K562 (cell line): ENCODE results near the gene OLR1. TPM values are rescaled to one million over a fixed set of nuclear protein-coding genes. Genes with fewer than 3 reads are reported as not detected.
A peak's percentile ranks its signal among the peaks of the same experiment; 100 is the strongest.

Experiments
- CEBPG ChIP-seq, 3 experiments: fragments of 200-800 bp in 1 of 3; sonication (Bioruptor generic) in 1 of 3; sonication (generic) in 1 of 3; formaldehyde crosslinking in 1 of 3; IDR thresholded peaks in 2 of 3; conservative IDR thresholded peaks in 1 of 3; 2 replicates each; pipeline versions ENCODE4 v1.6.1 to v1.8.0; 2016 to 2022; ENCODE audit warnings: missing compliant biosample characterization in 2 of 3, missing genetic modification characterization in 2 of 3, mild to moderate bottlenecking in 1 of 3, missing genetic modification reagents in 1 of 3
- CHCHD3 ChIP-seq: fragments of 250-450 bp; sonication (Bioruptor Pico); IDR thresholded peaks from 2 replicates; pipeline ENCODE4 v2.1.2; 2022; ENCODE audit warnings: mild to moderate bottlenecking
- CTCF ChIP-seq, 3 experiments: IDR thresholded peaks in 2 of 3; conservative IDR thresholded peaks in 1 of 3; 2 replicates each; pipeline ENCODE4 v1.5.1; 2011 to 2012; ENCODE audit warnings: low read length in 3 of 3, mild to moderate bottlenecking in 3 of 3, control low read depth in 2 of 3, improper control_type of control experiment in 1 of 3, inconsistent platforms in 1 of 3, low read depth in 1 of 3, mixed read lengths in 1 of 3, moderate library complexity in 1 of 3; ENCODE audit not compliant: insufficient read depth in 2 of 3
- EZH2 ChIP-seq: IDR thresholded peaks from 2 replicates; pipeline ENCODE4 v1.6.1; 2012; ENCODE audit warnings: low read depth, mild to moderate bottlenecking, inconsistent platforms, low read length, borderline replicate concordance
- FOXP1 ChIP-seq: sonication (generic); formaldehyde crosslinking; IDR thresholded peaks from 2 replicates; pipeline ENCODE4 v1.8.0; 2022; ENCODE audit warnings: mild to moderate bottlenecking, missing genetic modification reagents
- HNRNPH1 ChIP-seq: fragments of 200-400 bp; formaldehyde crosslinking; optimal IDR thresholded peaks from 2 replicates; pipeline ENCODE3; 2017; ENCODE audit warnings: low read depth, mild to moderate bottlenecking, low read length, moderate library complexity
- IRF2 ChIP-seq: sonication (generic); formaldehyde crosslinking; IDR thresholded peaks from 2 replicates; pipeline ENCODE4 v1.8.1; 2022; ENCODE audit warnings: mild to moderate bottlenecking, missing genetic modification reagents
- IRF9 ChIP-seq: fragments of 450-650 bp; IDR thresholded peaks from 2 replicates; pipeline ENCODE4 v1.6.1; 2016; ENCODE audit warnings: missing biosample characterization, missing genetic modification characterization
- MECOM ChIP-seq: fragments of 250-450 bp; sonication (Bioruptor Pico); IDR thresholded peaks from 2 replicates; pipeline ENCODE4 v1.8.0; 2022; ENCODE audit warnings: inconsistent platforms
- NCOR1 ChIP-seq: fragments of 450-650 bp; IDR thresholded peaks from 2 replicates; pipeline ENCODE4 v1.6.1; 2016; ENCODE audit warnings: mild to moderate bottlenecking, moderate library complexity
- NEUROD1 ChIP-seq: fragments of 150-350 bp; IDR thresholded peaks from 2 replicates; pipeline ENCODE4 v1.6.1; 2014; ENCODE audit warnings: borderline replicate concordance, low read length, low read depth; ENCODE audit not compliant: partially characterized antibody
- NKRF ChIP-seq: fragments of 450-650 bp; IDR thresholded peaks from 2 replicates; pipeline ENCODE4 v1.6.1; 2016; ENCODE audit warnings: borderline replicate concordance
- PRMT5 ChIP-seq: sonication (generic); formaldehyde crosslinking; IDR thresholded peaks from 2 replicates; pipeline ENCODE4 v1.5.0; 2020; ENCODE audit warnings: missing genetic modification reagents
- RAD21 ChIP-seq, 2 experiments: fragments of 250-450 bp in 1 of 2; fragments of 450-650 bp in 1 of 2; sonication (Bioruptor Pico) in 1 of 2; formaldehyde crosslinking in 1 of 2; IDR thresholded peaks in 1 of 2; conservative IDR thresholded peaks in 1 of 2; 2 replicates each; pipeline versions ENCODE4 v1.4.0 to v1.8.0; 2020 to 2022; ENCODE audit warnings: mild to moderate bottlenecking in 2 of 2, moderate library complexity in 1 of 2
- RNF2 ChIP-seq: sonication (generic); IDR thresholded peaks from 2 replicates; pipeline ENCODE4 v1.6.1; 2016
- TAF9B ChIP-seq: fragments of 450-650 bp; IDR thresholded peaks from 2 replicates; pipeline ENCODE4 v1.6.1; 2018; ENCODE audit warnings: mild to moderate bottlenecking; ENCODE audit not compliant: partially characterized antibody
- ZNF282 ChIP-seq: sonication (generic); formaldehyde crosslinking; IDR thresholded peaks from 2 replicates; pipeline ENCODE4 v1.8.1; 2023; ENCODE audit warnings: missing genetic modification reagents
- ZNF398 ChIP-seq: fragments of 250-450 bp; sonication (Bioruptor Pico); IDR thresholded peaks from 2 replicates; pipeline ENCODE4 v1.8.0; 2021; ENCODE audit warnings: moderate library complexity, mild to moderate bottlenecking, inconsistent platforms
- ZNF79 ChIP-seq: fragments of 250-450 bp; sonication (Bioruptor Pico); IDR thresholded peaks from 2 replicates; pipeline ENCODE4 v1.4.0; 2020; ENCODE audit warnings: low read depth, mild to moderate bottlenecking, moderate library complexity
- polyA plus RNA-seq, 8 experiments: library from polyadenylated mRNA; depleted of rRNA in 4 of 8; stranded (reverse) in 5 of 8; unstranded in 3 of 8; fragments of >200 nt; fragmentation: Nextera tagmentation in 2 of 8; fragmentation: Illumina TruSeq in 1 of 8; extraction: Ambion mirVana in 2 of 8; extraction: Trizol in 1 of 8; gene quantifications; 2 replicates each; pipeline versions ENCODE4 v1.2.1 to v1.2.3, GENCODE V29; 2011 to 2014; ENCODE audit warnings: inconsistent platforms in 1 of 8, missing spikeins in 1 of 8
- total RNA-seq, 7 experiments: library from RNA; depleted of rRNA in 6 of 7; stranded (reverse); fragments of >200 nt in 6 of 7; fragmentation: Illumina TruSeq in 2 of 7; extraction: Trizol in 2 of 7; gene quantifications; 2 replicates each; pipeline versions ENCODE4 v1.2.1 to v1.2.3, GENCODE V29; 2011 to 2021; ENCODE audit warnings: low replicate concordance in 1 of 7

Gene OLR1
- total and polyA plus RNA-seq, 9 of the 15 experiments (the other 6 are each of a cell fraction or from before 2014, with no cell fraction given), result not detected

- TF ChIP-seq CEBPG (CRISPR knock-in tag; IDR thresholded peaks at IDR 0.05) (no peak), CEBPG (tag; conservative IDR thresholded peaks at IDR 0.05 in 1 of 2, IDR thresholded peaks at IDR 0.05 in 1 of 2) (no peak), PRMT5 (CRISPR knock-in tag) (no peak), IRF9 (no peak), NEUROD1 (no peak), CTCF (IDR thresholded peaks at IDR 0.05 in 2 of 3, conservative IDR thresholded peaks at IDR 0.05 in 1 of 3; ENCODE audit: insufficient read depth in 2 of 3, low read depth in 1 of 3, low read length in 3 of 3) (peak; percentile 59 to 68 (median 63)), CHCHD3 (CRISPR knock-in tag) (no peak), TAF9B (no peak), NKRF (no peak), FOXP1 (CRISPR knock-in tag) (no peak), EZH2 (no peak), ZNF282 (no peak), MECOM (CRISPR knock-in tag) (no peak), IRF2 (CRISPR knock-in tag) (no peak), HNRNPH1 (no peak), RAD21 (CRISPR knock-in tag; conservative IDR thresholded peaks at IDR 0.05 in 1 of 2, IDR thresholded peaks at IDR 0.05 in 1 of 2) (peak; percentile 32 to 57; a peak in 3 of 4 replicates), ZNF398 (no peak), RNF2 (no peak), NCOR1 (no peak), ZNF79 (CRISPR knock-in tag) (no peak)
These were observed 18.8 kb upstream of the OLR1 start (continued) for GRCh38 chr12:10190558-10191388.
